Calu3 (cell line): ENCODE results near the gene BIRC2. TPM values are rescaled to one million over a fixed set of nuclear protein-coding genes. Genes with fewer than 3 reads are reported as not detected.

Experiments
- BruUV-seq: library from RNA; stranded (reverse); fragments of 400-500 nt; replicated peaks from 2 replicates; lab custom pipeline; 2021; lab: Mats Ljungman, UMichigan
- CTCF ChIA-PET: fragments of 300-600 bp; sonication (Branson Sonifier 250); formaldehyde crosslinking; loops from one replicate; lab custom pipeline; 2022; ENCODE audit warnings: antibody characterized with exemption; lab: Charles Lee
- DNase-seq: peaks from one replicate; pipeline ENCODE4 v3.0.0; 2022
- H3K27ac Mint-ChIP-seq: one replicate; pipeline ENCODE4 v1.8.0; 2022; ENCODE audit warnings: mixed read lengths; ENCODE audit not compliant: unreplicated experiment
- H3K27me3 Mint-ChIP-seq: one replicate; pipeline ENCODE4 v1.8.0; 2022; ENCODE audit warnings: mixed read lengths; ENCODE audit not compliant: unreplicated experiment
- H3K36me3 Mint-ChIP-seq: one replicate; pipeline ENCODE4 v1.8.0; 2022; ENCODE audit warnings: mild to moderate bottlenecking, moderate library complexity, mixed read lengths; ENCODE audit not compliant: insufficient read depth, unreplicated experiment
- H3K4me1 Mint-ChIP-seq: one replicate; pipeline ENCODE4 v1.8.0; 2022; ENCODE audit warnings: mild to moderate bottlenecking, low read depth, mixed read lengths; ENCODE audit not compliant: unreplicated experiment
- H3K4me3 Mint-ChIP-seq: one replicate; pipeline ENCODE4 v1.8.0; 2022; ENCODE audit warnings: mild to moderate bottlenecking, low read depth, moderate library complexity, mixed read lengths; ENCODE audit not compliant: unreplicated experiment
- H3K9me3 Mint-ChIP-seq: one replicate; pipeline ENCODE4 v1.8.0; 2022; ENCODE audit warnings: low read depth, mixed read lengths; ENCODE audit not compliant: unreplicated experiment
- CTCF ChIP-seq: fragments of 200-600 bp; IDR thresholded peaks from one replicate; pipeline ENCODE4 v1.8.0; 2022; ENCODE audit warnings: antibody characterized with exemption; ENCODE audit not compliant: unreplicated experiment
- intact Hi-C: fragments of 100-400 bp; cut with micrococcal nuclease; formaldehyde crosslinking; loops from one replicate; pipeline ENCODE4 v1.10.0; 2022; ENCODE audit not compliant: unreplicated experiment
- total RNA-seq: library from RNA; stranded (reverse); gene quantifications from 2 replicates; pipeline ENCODE4 v1.2.3, GENCODE V29; 2022

The BIRC2 gene
- total RNA-seq, 1 experiment from 2014 or later, result 32.6 TPM

GRCh38 chr11:102387043-102387781 is 40.2 kb downstream of the BIRC2 start:
- intact Hi-C loops, result no loop called here
- Mint-ChIP-seq H3K4me1 (peaks cover 8% of the 10 kb centered on the region), H3K36me3 (peaks cover 6% of the 10 kb centered on the region), H3K9me3 (no peaks in the 10 kb centered on the region), H3K4me3 (no peak overlapping the region), H3K27me3 (no peaks in the 10 kb centered on the region), H3K27ac (no peak overlapping the region)
- TF ChIP-seq CTCF, result no peak
- no peak for DNase-seq
- CTCF ChIA-PET, result interaction anchor here (0.7 kb wide), 1 partner anchor 20 kb away, joined by 3 read pairs; no protein-coding TSS in a partner anchor
- BruUV-seq, result no TSS peak

- Mint-ChIP-seq H3K4me1 (peaks cover 15% of the 10 kb centered on the region), H3K27ac (no peak overlapping the region), H3K9me3 (no peaks in the 10 kb centered on the region), H3K4me3 (no peak overlapping the region), H3K36me3 (peaks cover 21% of the 10 kb centered on the region), H3K27me3 (no peaks in the 10 kb centered on the region)
- no TSS peak for BruUV-seq
- no peak for TF ChIP-seq CTCF
- CTCF ChIA-PET, result interaction anchor here (0.8 kb wide), 1 partner anchor 224 kb away, joined by 7 read pairs; no protein-coding TSS in a partner anchor
- no peak for DNase-seq
- intact Hi-C loops, result no loop called here
Observed at GRCh38 chr11:102389253-102389652, 42.2 kb downstream of the BIRC2 start.

- intact Hi-C loops, result loop anchor here (1.0 kb wide), 2 partner anchors 104 to 222 kb away; no protein-coding TSS in a partner anchor
- no peak overlapping the region for H3K4me3 Mint-ChIP-seq
- H3K4me1 Mint-ChIP-seq, result peaks cover 15% of the 10 kb centered on the region
- peaks cover 29% of the 10 kb centered on the region for H3K36me3 Mint-ChIP-seq
- H3K27ac Mint-ChIP-seq, result no peak overlapping the region
- H3K27me3 Mint-ChIP-seq, result no peaks in the 10 kb centered on the region
- CTCF ChIA-PET, result interaction anchor here (1.1 to 2.3 kb wide), 6 partner anchors 15 to 276 kb away, joined by 3 to 15 read pairs (median 8); no protein-coding TSS in a partner anchor
- DNase-seq, result peak; percentile 64
- H3K9me3 Mint-ChIP-seq, result no peaks in the 10 kb centered on the region
- peak; percentile 77 for TF ChIP-seq CTCF
- no TSS peak for BruUV-seq
Observed at GRCh38 chr11:102390667-102391465, 43.9 kb downstream of the BIRC2 start.

GRCh38 chr11:102391549-102392237 is 44.7 kb downstream of the BIRC2 start:
- intact Hi-C loops, result no loop called here
- peaks cover 29% of the 10 kb centered on the region for H3K36me3 Mint-ChIP-seq

More at GRCh38 chr11:102391549-102392237, 44.7 kb downstream of the BIRC2 start:
- peaks cover 15% of the 10 kb centered on the region for H3K4me1 Mint-ChIP-seq
- H3K27me3 Mint-ChIP-seq, result no peaks in the 10 kb centered on the region
- H3K4me3 Mint-ChIP-seq, result no peak overlapping the region
- no peak for TF ChIP-seq CTCF
- H3K27ac Mint-ChIP-seq, result no peak overlapping the region
- CTCF ChIA-PET, result interaction anchor here (1.6 to 2.3 kb wide), 2 partner anchors 222 to 275 kb away, joined by 13 to 15 read pairs; no protein-coding TSS in a partner anchor
- H3K9me3 Mint-ChIP-seq, result no peaks in the 10 kb centered on the region
- no peak for DNase-seq
- no TSS peak for BruUV-seq
